Panc1 (cell line): Measurements from ENCODE around the gene CDC14B.

ENCODE experiments used
- POLR2AphosphoS5 ChIP-seq: IDR thresholded peaks from 2 replicates; pipeline ENCODE4 v1.6.1; 2012; ENCODE audit warnings: mild to moderate bottlenecking, low read depth, low read length, moderate library complexity
- SIN3A ChIP-seq: IDR thresholded peaks from 2 replicates; pipeline ENCODE4 v1.6.1; 2012; ENCODE audit warnings: low read depth, mild to moderate bottlenecking, low read length, moderate library complexity, borderline replicate concordance; ENCODE audit not compliant: insufficient read depth
- TCF7L2 ChIP-seq: IDR thresholded peaks from 2 replicates; pipeline ENCODE4 v1.6.1; 2011; ENCODE audit warnings: mild to moderate bottlenecking, low read depth, low read length, inconsistent platforms
- TF ChIP-seq, protein P1 (sequence below): fragments of 450-650 bp; IDR thresholded peaks from 2 replicates; pipeline ENCODE4 v1.5.1; 2017; ENCODE audit warnings: mild to moderate bottlenecking

DNA sequence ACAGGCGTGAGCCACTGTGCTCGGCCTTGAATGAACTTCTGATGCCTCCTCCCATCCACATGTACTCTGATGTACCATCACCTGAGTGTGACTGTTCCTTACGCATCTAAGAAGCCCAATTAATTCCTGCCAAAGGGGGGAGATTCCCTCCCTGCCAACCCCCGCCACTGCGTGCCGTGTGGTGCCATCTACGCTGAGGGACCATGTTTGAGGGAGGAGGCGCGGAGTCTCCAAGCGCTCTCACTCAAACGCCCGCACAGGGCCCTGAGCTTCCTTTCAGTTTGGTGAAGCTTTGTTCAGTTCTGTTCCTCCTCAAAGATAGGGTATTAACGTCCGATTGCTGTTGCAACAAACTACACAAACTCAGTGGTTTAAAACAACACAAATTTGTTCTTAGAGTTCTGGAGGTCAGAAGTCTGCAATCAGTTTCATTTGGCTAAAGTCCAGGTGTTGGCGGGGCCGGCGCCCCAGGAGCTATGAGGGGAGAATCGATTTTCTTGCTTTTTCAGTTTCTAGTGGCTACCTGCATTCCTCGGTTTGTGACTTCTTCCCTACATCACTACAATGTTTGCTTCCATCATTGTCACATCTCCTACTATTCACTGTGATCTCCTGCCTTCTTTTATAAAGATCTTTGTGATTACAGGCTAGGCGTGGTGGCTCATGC, 49.4 kb upstream of the CDC14B start:
- TF ChIP-seq, protein P1, sequence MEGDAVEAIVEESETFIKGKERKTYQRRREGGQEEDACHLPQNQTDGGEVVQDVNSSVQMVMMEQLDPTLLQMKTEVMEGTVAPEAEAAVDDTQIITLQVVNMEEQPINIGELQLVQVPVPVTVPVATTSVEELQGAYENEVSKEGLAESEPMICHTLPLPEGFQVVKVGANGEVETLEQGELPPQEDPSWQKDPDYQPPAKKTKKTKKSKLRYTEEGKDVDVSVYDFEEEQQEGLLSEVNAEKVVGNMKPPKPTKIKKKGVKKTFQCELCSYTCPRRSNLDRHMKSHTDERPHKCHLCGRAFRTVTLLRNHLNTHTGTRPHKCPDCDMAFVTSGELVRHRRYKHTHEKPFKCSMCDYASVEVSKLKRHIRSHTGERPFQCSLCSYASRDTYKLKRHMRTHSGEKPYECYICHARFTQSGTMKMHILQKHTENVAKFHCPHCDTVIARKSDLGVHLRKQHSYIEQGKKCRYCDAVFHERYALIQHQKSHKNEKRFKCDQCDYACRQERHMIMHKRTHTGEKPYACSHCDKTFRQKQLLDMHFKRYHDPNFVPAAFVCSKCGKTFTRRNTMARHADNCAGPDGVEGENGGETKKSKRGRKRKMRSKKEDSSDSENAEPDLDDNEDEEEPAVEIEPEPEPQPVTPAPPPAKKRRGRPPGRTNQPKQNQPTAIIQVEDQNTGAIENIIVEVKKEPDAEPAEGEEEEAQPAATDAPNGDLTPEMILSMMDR = no peak
- TF ChIP-seq POLR2AphosphoS5 = no peak
- TF ChIP-seq SIN3A = no peak
- no peak for TF ChIP-seq TCF7L2
